GM19238 (cell line): ENCODE measurements around the gene PLD4.

ENCODE experiments used
- DNase-seq: peaks from one replicate; pipeline ENCODE4 v3.0.0; 2011; ENCODE audit warnings: low spot score; ENCODE audit not compliant: insufficient read length

Gene PLD4

DNA sequence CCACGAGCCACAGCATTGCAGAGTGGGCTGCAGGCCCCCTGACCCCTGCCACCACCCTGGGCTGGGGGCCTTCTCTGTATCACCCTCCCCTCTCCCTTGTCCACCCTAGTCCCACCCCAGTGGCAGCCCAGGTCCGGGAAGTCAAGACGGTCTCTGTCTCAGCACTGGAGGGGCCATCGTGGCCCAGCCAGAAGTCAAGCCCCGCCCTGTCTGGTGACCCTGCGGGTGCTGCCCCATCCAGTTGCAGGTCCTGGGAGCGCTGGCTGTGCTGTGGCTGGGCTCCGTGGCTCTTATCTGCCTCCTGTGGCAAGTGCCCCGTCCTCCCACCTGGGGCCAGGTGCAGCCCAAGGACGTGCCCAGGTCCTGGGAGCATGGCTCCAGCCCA lies 2.7 kb downstream of the PLD4 start:
- DNase-seq, result no peak

- DNase-seq, result no peak
These were observed 3.2 kb downstream of the PLD4 start for GRCh38 chr14:104927901-104928300.

GRCh38 chr14:104928391-104929133 lies 3.9 kb downstream of the PLD4 start:
- no peak for DNase-seq

GRCh38 chr14:104929268-104930230 lies 4.9 kb downstream of the PLD4 start:
- no peak for DNase-seq

DNA sequence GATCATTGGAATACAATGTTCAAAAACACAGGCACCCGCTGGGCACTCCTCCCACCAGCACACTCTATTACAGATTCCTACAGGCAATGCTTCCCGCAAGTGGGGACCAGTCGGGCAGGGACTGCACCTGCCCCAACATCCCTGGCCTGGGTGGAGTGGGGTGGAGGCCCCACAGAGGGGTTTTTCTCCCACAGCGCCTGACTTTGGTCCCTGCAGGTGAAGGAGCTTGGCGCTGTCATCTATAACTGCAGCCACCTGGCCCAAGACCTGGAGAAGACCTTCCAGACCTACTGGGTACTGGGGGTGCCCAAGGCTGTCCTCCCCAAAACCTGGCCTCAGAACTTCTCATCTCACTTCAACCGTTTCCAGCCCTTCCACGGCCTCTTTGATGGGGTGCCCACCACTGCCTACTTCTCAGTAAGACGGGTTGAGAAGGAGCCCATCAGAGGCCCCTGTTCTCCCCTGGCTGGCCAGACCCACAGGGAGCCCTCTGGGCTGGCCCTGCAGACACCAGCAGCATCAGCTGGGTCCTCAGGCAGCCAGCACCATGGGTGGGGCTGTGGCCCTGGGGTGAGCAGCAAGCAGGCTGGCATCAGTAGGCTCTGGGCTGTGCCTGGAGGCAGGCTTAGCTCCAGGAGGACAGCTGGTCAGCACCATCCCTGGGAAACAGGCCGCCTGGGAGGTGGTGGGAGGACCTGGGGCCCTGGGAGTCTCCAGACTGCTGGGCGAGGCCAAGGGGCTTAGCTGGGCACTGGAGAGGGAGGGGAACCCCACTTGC lies 6.0 kb downstream of the PLD4 start:
- DNase-seq, result no peak

- DNase-seq, result no peak
These were observed 6.7 kb downstream of the PLD4 start for GRCh38 chr14:104931304-104931770.

GRCh38 chr14:104931771-104932675 lies 7.3 kb downstream of the PLD4 start:
- no peak for DNase-seq

- peak; percentile 88 for DNase-seq
These were observed 8.3 kb downstream of the PLD4 start for GRCh38 chr14:104932676-104933631.

- no peak for DNase-seq
These were observed 9.4 kb downstream of the PLD4 start for GRCh38 chr14:104933746-104934733.

GRCh38 chr14:104935026-104935650 lies 10.5 kb downstream of the PLD4 start:
- no peak for DNase-seq

DNA sequence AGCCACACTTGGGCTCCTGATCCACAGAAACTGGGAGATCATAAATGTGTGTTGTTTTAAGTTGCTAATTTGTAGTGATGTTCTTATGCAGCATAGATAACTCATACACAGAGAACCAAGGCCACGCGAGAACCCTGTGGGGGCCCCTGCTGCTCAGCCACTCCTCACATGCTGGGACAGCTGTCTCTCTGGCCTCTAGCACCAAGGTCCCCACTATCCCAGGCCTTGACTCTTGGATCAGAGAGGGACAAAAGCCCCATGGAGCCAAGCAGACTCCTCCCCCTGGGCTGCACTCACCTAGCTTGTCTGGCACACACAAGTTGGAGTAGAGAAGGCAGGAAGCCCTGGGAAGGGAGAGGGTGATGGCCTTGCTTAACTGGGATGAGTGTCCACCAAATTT lies 11.3 kb downstream of the PLD4 start:
- DNase-seq, result no peak

- peak; percentile 3 for DNase-seq
These were observed 11.9 kb downstream of the PLD4 start for GRCh38 chr14:104936361-104937155.

DNA sequence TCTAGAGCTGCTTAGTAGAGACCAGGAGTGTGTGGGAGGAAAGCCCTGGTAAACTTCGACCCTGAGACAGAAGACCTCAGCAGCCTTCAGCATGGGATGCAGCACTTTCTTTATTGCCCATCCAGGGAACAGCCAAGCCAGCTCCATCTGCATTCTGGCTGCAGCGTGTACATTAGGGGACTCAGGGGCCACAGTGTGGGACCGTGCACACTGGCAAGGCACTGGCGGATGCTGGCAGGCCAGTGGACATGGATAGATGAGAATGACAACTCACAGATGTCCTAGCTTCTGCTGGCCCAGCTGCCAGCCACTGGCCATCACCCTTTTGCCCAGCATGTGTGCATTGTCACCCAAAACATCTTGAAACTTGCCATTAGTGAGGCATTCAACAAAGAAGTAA lies 12.5 kb downstream of the PLD4 start:
- DNase-seq, result no peak

GRCh38 chr14:104937694-104938365 lies 13.2 kb downstream of the PLD4 start:
- DNase-seq, result no peak

DNA sequence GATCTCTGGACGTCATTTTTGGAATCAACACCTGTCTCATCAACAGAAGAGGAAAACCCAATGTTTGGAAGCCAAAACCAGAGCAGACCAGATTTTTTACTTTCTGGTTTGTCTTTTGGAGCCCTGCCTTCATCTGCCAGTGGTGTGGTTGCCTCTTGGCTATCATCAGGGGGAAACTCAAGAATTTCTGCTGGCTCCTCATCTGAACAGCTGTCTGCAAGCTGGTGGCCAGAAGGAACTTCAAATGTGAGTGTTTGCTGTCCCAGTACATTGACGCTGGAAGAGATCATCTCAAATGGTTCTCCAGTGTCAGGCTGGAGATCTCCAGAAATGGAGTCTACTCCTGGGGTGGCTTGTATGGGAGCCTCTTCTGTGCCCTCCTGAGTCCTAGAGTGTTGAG lies 13.8 kb downstream of the PLD4 start:
- no peak for DNase-seq

DNA sequence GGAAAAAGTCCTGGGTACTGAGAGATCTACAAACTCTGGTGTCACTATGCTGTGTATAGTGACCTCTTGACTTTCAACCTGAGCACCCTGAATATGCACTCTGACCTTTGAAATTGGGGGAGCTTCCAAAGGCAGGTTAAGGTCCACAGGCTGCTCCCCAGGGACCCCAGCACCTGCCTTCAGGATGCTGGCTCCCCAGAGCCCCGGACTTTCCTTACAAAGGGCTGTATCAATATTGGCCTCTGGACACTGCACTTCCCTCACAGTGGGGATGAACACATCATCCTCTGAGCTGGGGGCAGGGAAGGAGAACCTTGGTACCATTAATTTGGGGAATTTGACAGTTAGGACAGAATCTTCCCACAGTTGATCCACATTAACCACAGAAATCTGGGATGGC lies 14.3 kb downstream of the PLD4 start:
- DNase-seq, result no peak
